Glutamatergic neuron (in vitro differentiated cells): ENCODE data around the gene TMPRSS13. TPM values are rescaled to one million over a fixed set of nuclear protein-coding genes. Genes with fewer than 3 reads are reported as not detected.

ENCODE experiments used
- DNase-seq: peaks from one replicate; pipeline ENCODE4 v3.0.0; 2022
- H3K27ac Mint-ChIP-seq: one replicate; pipeline ENCODE4 v1.8.0; 2020; ENCODE audit warnings: mild to moderate bottlenecking, mixed read lengths, inconsistent platforms; ENCODE audit not compliant: unreplicated experiment
- H3K27me3 Mint-ChIP-seq: one replicate; pipeline ENCODE4 v1.8.0; 2020; ENCODE audit warnings: mild to moderate bottlenecking, moderate library complexity, mixed read lengths, inconsistent platforms; ENCODE audit not compliant: unreplicated experiment
- H3K36me3 Mint-ChIP-seq: one replicate; pipeline ENCODE4 v1.8.0; 2020; ENCODE audit warnings: mild to moderate bottlenecking, mixed read lengths, inconsistent platforms; ENCODE audit not compliant: unreplicated experiment
- H3K4me1 Mint-ChIP-seq: one replicate; pipeline ENCODE4 v1.8.0; 2020; ENCODE audit warnings: mild to moderate bottlenecking, low read depth, mixed read lengths, inconsistent platforms; ENCODE audit not compliant: unreplicated experiment
- H3K4me3 Mint-ChIP-seq: one replicate; pipeline ENCODE4 v1.8.0; 2020; ENCODE audit warnings: mild to moderate bottlenecking, mixed read lengths, inconsistent platforms; ENCODE audit not compliant: unreplicated experiment
- H3K9me3 Mint-ChIP-seq: one replicate; pipeline ENCODE4 v1.8.0; 2020; ENCODE audit warnings: mild to moderate bottlenecking, moderate library complexity, mixed read lengths, inconsistent platforms; ENCODE audit not compliant: unreplicated experiment
- total RNA-seq: library from RNA; stranded (reverse); fragmentation: NEBNext Ultra II Directional; extraction: Animal tissue kit (Norgen Biotek cat#: 25700); gene quantifications from one replicate; pipeline ENCODE4 v1.2.1, GENCODE V29; 2021; ENCODE audit not compliant: unreplicated experiment
- TF ChIP-seq, protein P1 (sequence below): fragments of 200-600 bp; sonication (generic); IDR thresholded peaks from one replicate; pipeline ENCODE4 v1.5.0; 2021; ENCODE audit not compliant: partially characterized antibody, unreplicated experiment

Gene TMPRSS13
- total RNA-seq, 1 donor from 2014 or later = 0.32 TPM

- Mint-ChIP-seq H3K4me1 (peaks cover 7% of the 10 kb centered on the region), H3K27me3 (peaks cover 2% of the 10 kb centered on the region), H3K27ac (no peak overlapping the region), H3K36me3 (no peaks in the 10 kb centered on the region), H3K9me3 (peaks cover 5% of the 10 kb centered on the region), H3K4me3 (no peak overlapping the region)
- DNase-seq = no peak
- TF ChIP-seq, protein P1, sequence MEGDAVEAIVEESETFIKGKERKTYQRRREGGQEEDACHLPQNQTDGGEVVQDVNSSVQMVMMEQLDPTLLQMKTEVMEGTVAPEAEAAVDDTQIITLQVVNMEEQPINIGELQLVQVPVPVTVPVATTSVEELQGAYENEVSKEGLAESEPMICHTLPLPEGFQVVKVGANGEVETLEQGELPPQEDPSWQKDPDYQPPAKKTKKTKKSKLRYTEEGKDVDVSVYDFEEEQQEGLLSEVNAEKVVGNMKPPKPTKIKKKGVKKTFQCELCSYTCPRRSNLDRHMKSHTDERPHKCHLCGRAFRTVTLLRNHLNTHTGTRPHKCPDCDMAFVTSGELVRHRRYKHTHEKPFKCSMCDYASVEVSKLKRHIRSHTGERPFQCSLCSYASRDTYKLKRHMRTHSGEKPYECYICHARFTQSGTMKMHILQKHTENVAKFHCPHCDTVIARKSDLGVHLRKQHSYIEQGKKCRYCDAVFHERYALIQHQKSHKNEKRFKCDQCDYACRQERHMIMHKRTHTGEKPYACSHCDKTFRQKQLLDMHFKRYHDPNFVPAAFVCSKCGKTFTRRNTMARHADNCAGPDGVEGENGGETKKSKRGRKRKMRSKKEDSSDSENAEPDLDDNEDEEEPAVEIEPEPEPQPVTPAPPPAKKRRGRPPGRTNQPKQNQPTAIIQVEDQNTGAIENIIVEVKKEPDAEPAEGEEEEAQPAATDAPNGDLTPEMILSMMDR = no peak
These were observed 65.8 kb downstream of the TMPRSS13 start for GRCh38 chr11:117863383-117863782.

DNA sequence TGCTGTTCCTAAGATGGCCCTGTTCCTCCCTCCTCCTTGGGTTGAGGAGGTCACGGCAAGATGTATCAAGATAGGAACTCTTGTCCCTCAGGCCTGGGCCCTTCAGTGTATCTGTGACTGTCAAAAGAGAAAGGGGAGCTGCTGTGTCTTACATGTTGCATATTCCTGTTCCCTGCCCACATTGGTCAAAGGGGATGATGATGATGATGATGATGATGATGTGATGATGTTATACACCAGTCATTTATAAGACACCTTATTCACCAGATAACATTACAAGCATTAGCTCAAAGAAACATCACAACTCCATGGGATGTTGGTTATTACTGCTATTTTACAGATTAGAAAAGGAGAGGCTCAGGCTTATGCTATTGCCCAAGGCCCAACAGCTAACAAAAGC lies 66.4 kb downstream of the TMPRSS13 start:
- no peak overlapping the region for H3K27ac Mint-ChIP-seq
- no peak overlapping the region for H3K4me3 Mint-ChIP-seq
- peaks cover 3% of the 10 kb centered on the region for H3K27me3 Mint-ChIP-seq
- H3K36me3 Mint-ChIP-seq = no peaks in the 10 kb centered on the region
- peaks cover 5% of the 10 kb centered on the region for H3K9me3 Mint-ChIP-seq
- no peak for DNase-seq
- TF ChIP-seq, protein P1 = no peak
- peaks cover 7% of the 10 kb centered on the region for H3K4me1 Mint-ChIP-seq

- H3K4me1 Mint-ChIP-seq = peaks cover 7% of the 10 kb centered on the region
- peak overlapping the region; percentile 23 for H3K4me3 Mint-ChIP-seq
- peak overlapping the region; percentile 31 for H3K27ac Mint-ChIP-seq
- TF ChIP-seq, protein P1 = no peak
- DNase-seq = no peak
- H3K9me3 Mint-ChIP-seq = peaks cover 5% of the 10 kb centered on the region
- H3K27me3 Mint-ChIP-seq = peaks cover 3% of the 10 kb centered on the region
- no peaks in the 10 kb centered on the region for H3K36me3 Mint-ChIP-seq
These were observed 67.0 kb downstream of the TMPRSS13 start for GRCh38 chr11:117862019-117862725.

- Mint-ChIP-seq H3K27ac (no peak overlapping the region), H3K4me3 (peak overlapping the region; percentile 23), H3K4me1 (peaks cover 7% of the 10 kb centered on the region), H3K36me3 (no peaks in the 10 kb centered on the region), H3K27me3 (peaks cover 3% of the 10 kb centered on the region), H3K9me3 (peaks cover 7% of the 10 kb centered on the region)
- peak; percentile 61 for DNase-seq
- TF ChIP-seq, protein P1 = no peak
These were observed 67.8 kb downstream of the TMPRSS13 start for GRCh38 chr11:117861151-117862018.

DNA sequence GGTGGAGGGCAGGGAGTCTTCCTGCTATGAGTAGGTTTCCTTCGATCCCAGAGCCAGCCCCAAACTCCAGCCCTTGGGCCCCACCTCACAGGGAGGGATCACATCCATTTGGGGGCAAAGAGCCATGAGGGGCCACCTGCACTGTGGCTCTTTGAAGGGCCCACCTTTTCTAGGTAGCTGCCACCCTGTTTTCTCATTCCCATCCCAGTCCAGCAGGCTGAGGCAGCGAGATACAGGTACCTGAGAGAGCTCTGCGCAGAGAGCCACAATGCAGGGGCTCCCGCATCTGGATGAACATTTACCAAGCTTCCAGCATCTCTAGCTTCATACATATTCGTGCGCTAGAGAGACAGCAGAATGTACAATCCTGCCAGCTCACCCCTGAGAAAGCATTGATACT lies 69.1 kb downstream of the TMPRSS13 start:
- peaks cover 3% of the 10 kb centered on the region for H3K27me3 Mint-ChIP-seq
- no peak for DNase-seq
- H3K4me3 Mint-ChIP-seq = no peak overlapping the region
- no peak overlapping the region for H3K27ac Mint-ChIP-seq
- TF ChIP-seq, protein P1 = no peak
- peaks cover 7% of the 10 kb centered on the region for H3K9me3 Mint-ChIP-seq
- H3K4me1 Mint-ChIP-seq = peaks cover 7% of the 10 kb centered on the region
- no peaks in the 10 kb centered on the region for H3K36me3 Mint-ChIP-seq
